Measurements from ENCODE around the gene RNU4-1. TPM values are rescaled to one million over a fixed set of nuclear protein-coding genes. Genes with fewer than 3 reads are reported as not detected.

The RNU4-1 gene
- total and polyA plus RNA-seq, 10 of the 15 experiments (the other 5 are each of a cell fraction or from before 2014, with no cell fraction given): under 0.01 to 15,332 (median 7.1) TPM; not detected in 3

DNA sequence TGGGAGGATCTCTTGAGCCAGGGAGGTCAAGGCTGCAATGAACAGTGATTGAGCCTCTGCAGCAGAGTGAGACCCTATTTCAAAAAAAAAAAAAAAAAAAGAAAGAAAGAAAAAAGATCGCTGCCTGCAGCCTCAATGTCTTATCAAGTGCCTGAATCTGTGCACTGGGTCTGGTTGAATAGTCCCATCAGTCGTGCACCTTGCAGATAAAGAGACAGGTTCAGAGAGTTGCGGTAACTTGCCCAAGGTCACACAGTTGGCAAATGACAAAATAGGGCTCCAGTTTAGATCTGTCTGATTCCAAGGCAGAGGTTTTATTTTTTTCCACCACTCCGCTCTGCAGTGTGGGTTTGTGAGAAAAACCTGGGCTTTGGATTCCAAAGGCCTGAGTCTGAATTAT is 35.2 kb upstream of the RNU4-1 start:
- 51% methylated on average over 4 of the region's 4 CpGs for WGBS (ENCODE audit: insufficient coverage, insufficient replicate concordance, low lambda C conversion rate, missing lambda C conversion rate)
- ATAC-seq (no peak), DNase-seq (ENCODE audit: low read depth, low spot score) (no peak), FAIRE-seq (no peak)
- Histone ChIP-seq H3K4me2 (ENCODE audit: control insufficient read depth, insufficient read depth) (no peak overlapping the region), H4K20me1 (ENCODE audit: control insufficient read depth, insufficient read depth) (no peaks in the 10 kb centered on the region), H3K27me3 (replicated peaks in 1 of 2; ENCODE audit: control insufficient read depth in 2 of 2, insufficient read depth in 2 of 2, low read length in 1 of 2) (no peaks in the 10 kb centered on the region; a peak in 1 of 4 replicates), H3K9me3 (replicated peaks; ENCODE audit: control insufficient read depth, insufficient read depth, low read length) (no peaks in the 10 kb centered on the region), H2AFZ (ENCODE audit: control insufficient read depth, low read depth, low read length) (no peak overlapping the region), H3K4me3 (no peak overlapping the region), H3K79me2 (ENCODE audit: control insufficient read depth, insufficient read depth, low read length) (no peaks in the 10 kb centered on the region), H3K9ac (ENCODE audit: control insufficient read depth, insufficient read depth, low read length) (no peak overlapping the region), H3K27ac (ENCODE audit: control insufficient read depth, insufficient read depth) (no peak overlapping the region), H3K4me1 (ENCODE audit: control insufficient read depth, insufficient read depth, low read length) (no peaks in the 10 kb centered on the region), H3K36me3 (ENCODE audit: control insufficient read depth in 2 of 2, insufficient read depth in 2 of 2, low read length in 1 of 2) (no peaks in the 10 kb centered on the region)
- intact Hi-C loops (cut with micrococcal nuclease; ENCODE audit: unreplicated experiment) (no loop called here), in situ Hi-C loops (cut with MboI) (loop anchor here (10.0 kb wide), 1 partner anchor 107 kb away; the partner anchor contains the start of gene COX6A1)
- ChIA-PET POLR2A (no interaction called here), CTCF (no interaction called here), RAD21 (ENCODE audit: unreplicated experiment) (no interaction called here), SMC1A (ENCODE audit: uncharacterized antibody, unreplicated experiment) (interaction anchor here (2.6 kb wide), 1 partner anchor 254 kb away, joined by 8 read pairs; the partner anchor contains the start of gene POP5)
- no peak for TF ChIP-seq FOXK2 (IDR thresholded peaks at IDR 0.05)
- no peak for TF ChIP-seq LARP7 (IDR thresholded peaks at IDR 0.05)
- no peak for TF ChIP-seq POLR2AphosphoS5 (IDR thresholded peaks at IDR 0.05; ENCODE audit: low read length)
- no peak for TF ChIP-seq MTA3 (IDR thresholded peaks at IDR 0.05; ENCODE audit: borderline replicate concordance, low read length)
- no peak for TF ChIP-seq BMI1 (IDR thresholded peaks at IDR 0.05; ENCODE audit: borderline replicate concordance)
- TF ChIP-seq SPI1 (IDR thresholded peaks at IDR 0.05; ENCODE audit: borderline replicate concordance, insufficient read depth, low read depth, low read length): no peak
- BruUV-seq (replicated peaks): no TSS peak

DNA sequence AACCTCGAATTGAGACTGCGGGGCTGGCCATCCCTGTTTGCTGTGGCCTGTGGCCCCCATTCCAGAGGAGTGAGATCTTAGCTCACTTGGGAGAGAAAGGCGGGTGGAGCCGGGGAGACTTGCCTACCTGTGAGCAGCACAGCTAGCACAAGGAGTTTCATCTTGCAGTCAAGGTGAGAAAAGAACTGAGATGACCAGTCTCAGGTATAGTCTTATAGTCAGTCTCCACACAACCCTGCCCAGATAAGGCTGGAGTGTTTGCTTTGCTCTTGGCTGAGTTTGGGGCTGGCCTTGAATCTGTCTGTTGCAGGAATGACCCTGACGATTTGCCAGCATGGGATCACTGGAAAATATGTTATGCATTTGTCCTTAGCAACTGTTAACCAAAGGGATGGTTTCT is 34.6 kb upstream of the RNU4-1 start, which contains the start of gene PLA2G1B:
TSS of gene PLA2G1B (minus strand) at position 187 of the 400 bp plus-strand sequence. CDS start at position 161, 26 bp downstream.
- Histone ChIP-seq H2AFZ (ENCODE audit: control insufficient read depth, low read depth, low read length) (no peak within 1 kb of the TSS), H3K4me1 (ENCODE audit: control insufficient read depth, insufficient read depth, low read length) (no peaks in the 10 kb centered on the region), H3K9me3 (replicated peaks; ENCODE audit: control insufficient read depth, insufficient read depth, low read length) (no peaks in the 10 kb centered on the region), H3K27ac (ENCODE audit: control insufficient read depth, insufficient read depth) (no peak within 1 kb of the TSS), H4K20me1 (ENCODE audit: control insufficient read depth, insufficient read depth) (no peaks in the 10 kb centered on the region), H3K79me2 (ENCODE audit: control insufficient read depth, insufficient read depth, low read length) (no peaks in the 10 kb centered on the region), H3K9ac (ENCODE audit: control insufficient read depth, insufficient read depth, low read length) (no peak within 1 kb of the TSS), H3K27me3 (replicated peaks in 1 of 2; ENCODE audit: control insufficient read depth in 2 of 2, insufficient read depth in 2 of 2, low read length in 1 of 2) (no peaks in the 10 kb centered on the region), H3K36me3 (ENCODE audit: control insufficient read depth in 2 of 2, insufficient read depth in 2 of 2, low read length in 1 of 2) (no peaks in the 10 kb centered on the region), H3K4me3 (no peak within 1 kb of the TSS), H3K4me2 (ENCODE audit: control insufficient read depth, insufficient read depth) (no peak within 1 kb of the TSS)
- BruUV-seq (replicated peaks): no TSS peak
- TF ChIP-seq CHD4 (IDR thresholded peaks at IDR 0.05) (no peak), NR2C2 (IDR thresholded peaks at IDR 0.05; ENCODE audit: borderline replicate concordance, control insufficient read depth, insufficient read length, low read depth) (no peak), ESRRA (IDR thresholded peaks at IDR 0.05; ENCODE audit: low read length) (no peak), MEF2A (IDR thresholded peaks at IDR 0.05; ENCODE audit: insufficient read depth, low read depth, low read length) (no peak), ZBED1 (IDR thresholded peaks at IDR 0.05; ENCODE audit: borderline replicate concordance) (no peak), POU2F2 (IDR thresholded peaks at IDR 0.05; ENCODE audit: borderline replicate concordance, low read depth, low read length) (no peak), HDGF (IDR thresholded peaks at IDR 0.05) (no peak), RCOR1 (conservative IDR thresholded peaks at IDR 0.05; ENCODE audit: low read depth, low read length) (no peak), IKZF2 (IDR thresholded peaks at IDR 0.05) (no peak), GATAD2B (conservative IDR thresholded peaks at IDR 0.05; ENCODE audit: low read depth) (no peak), KLF5 (IDR thresholded peaks at IDR 0.05; ENCODE audit: partially characterized antibody) (no peak), NFXL1 (IDR thresholded peaks at IDR 0.05; ENCODE audit: borderline replicate concordance) (no peak)
- TF ChIP-seq, protein P1, sequence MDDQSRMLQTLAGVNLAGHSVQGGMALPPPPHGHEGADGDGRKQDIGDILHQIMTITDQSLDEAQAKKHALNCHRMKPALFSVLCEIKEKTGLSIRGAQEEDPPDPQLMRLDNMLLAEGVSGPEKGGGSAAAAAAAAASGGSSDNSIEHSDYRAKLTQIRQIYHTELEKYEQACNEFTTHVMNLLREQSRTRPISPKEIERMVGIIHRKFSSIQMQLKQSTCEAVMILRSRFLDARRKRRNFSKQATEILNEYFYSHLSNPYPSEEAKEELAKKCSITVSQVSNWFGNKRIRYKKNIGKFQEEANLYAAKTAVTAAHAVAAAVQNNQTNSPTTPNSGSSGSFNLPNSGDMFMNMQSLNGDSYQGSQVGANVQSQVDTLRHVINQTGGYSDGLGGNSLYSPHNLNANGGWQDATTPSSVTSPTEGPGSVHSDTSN (IDR thresholded peaks at IDR 0.05; ENCODE audit: insufficient replicate concordance, low read depth, low read length): no peak
- POLR2A ChIA-PET: no interaction called here
- intact Hi-C loops (cut with micrococcal nuclease; ENCODE audit: unreplicated experiment): no loop called here
- 50% methylated on average over 5 of the region's 5 CpGs for whole genome bisulfite sequencing (ENCODE audit: insufficient coverage, insufficient replicate concordance, low lambda C conversion rate, missing lambda C conversion rate)
- no peak for FAIRE-seq
- no peak for ATAC-seq
- in situ Hi-C loops (cut with MboI): loop anchor here (10.0 kb wide), 1 partner anchor 107 kb away; the partner anchor contains the start of gene COX6A1
- RAD21 ChIA-PET (ENCODE audit: unreplicated experiment): interaction anchor here (1.5 kb wide), 1 partner anchor 29 kb away, joined by 3 read pairs; no protein-coding TSS in a partner anchor
- no peak for DNase-seq (ENCODE audit: low read depth, low spot score)
- SMC1A ChIA-PET (ENCODE audit: uncharacterized antibody, unreplicated experiment): interaction anchor here (0.6 to 2.6 kb wide), 2 partner anchors 127 to 254 kb away, joined by 3 to 8 read pairs; partner anchors contain the start of genes POP5 and RPLP0
- CTCF ChIA-PET: interaction anchor here (0.5 to 1.9 kb wide), 9 partner anchors 11 to 836 kb away, joined by 3 to 11 read pairs (median 4); no protein-coding TSS in a partner anchor

Measured in GM12878 (cell line).